Measurements from ENCODE around the gene DACH1.

The DACH1 gene

GRCh38 chr13:71412231-71412630 is 454.8 kb downstream of the DACH1 start:
- H3K4me1 ChIP-seq (ENCODE audit: control insufficient read depth in 2 of 2, insufficient read depth in 2 of 2, low read length in 2 of 2): no peaks in the 10 kb centered on the region
- H3K4me3 ChIP-seq (ENCODE audit: low read length in 2 of 2): no peak overlapping the region
- no peaks in the 10 kb centered on the region for H3K9me3 ChIP-seq (ENCODE audit: control insufficient read depth in 2 of 2, low read length in 2 of 2)
- H3K27me3 ChIP-seq (ENCODE audit: control insufficient read depth in 2 of 2, insufficient read depth in 2 of 2, low read length in 2 of 2): no peaks in the 10 kb centered on the region
- no peak overlapping the region for H3K9ac ChIP-seq (ENCODE audit: low read depth in 1 of 2, low read length in 2 of 2)
- H3K27ac ChIP-seq (ENCODE audit: low read depth in 2 of 2, low read length in 2 of 2): no peak overlapping the region
- no peaks in the 10 kb centered on the region for H3K36me3 ChIP-seq (ENCODE audit: control insufficient read depth in 2 of 2, insufficient read depth in 2 of 2, low read length in 2 of 2)

DNA sequence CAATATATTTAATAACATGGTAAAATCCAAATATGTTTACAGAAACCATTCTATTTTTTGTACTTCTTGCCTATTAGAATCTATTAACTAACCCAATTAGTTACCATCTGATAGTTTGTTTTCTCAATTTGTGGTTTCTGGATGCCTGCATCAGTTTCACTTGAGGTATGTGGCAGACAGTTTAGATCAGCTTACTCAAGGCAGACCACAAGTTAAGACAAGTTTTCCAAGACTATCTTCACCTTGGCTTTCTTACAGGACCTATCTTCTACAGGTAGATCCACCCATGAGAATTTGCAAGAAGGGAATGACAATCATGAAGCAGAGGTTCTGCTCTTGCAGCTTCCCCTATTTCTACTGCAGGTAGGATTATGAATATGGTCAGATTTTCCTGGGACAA is 458.6 kb downstream of the DACH1 start:
- H3K9ac ChIP-seq (ENCODE audit: low read depth in 1 of 2, low read length in 2 of 2): no peak overlapping the region
- no peak overlapping the region for H3K27ac ChIP-seq (ENCODE audit: low read depth in 2 of 2, low read length in 2 of 2)
- no peaks in the 10 kb centered on the region for H3K9me3 ChIP-seq (ENCODE audit: control insufficient read depth in 2 of 2, low read length in 2 of 2)

GRCh38 chr13:71399631-71400215 is 467.3 kb downstream of the DACH1 start:
- no peaks in the 10 kb centered on the region for H3K36me3 ChIP-seq (ENCODE audit: control insufficient read depth in 2 of 2, insufficient read depth in 2 of 2, low read length in 2 of 2)
- H3K9ac ChIP-seq (ENCODE audit: low read depth in 1 of 2, low read length in 2 of 2): no peak overlapping the region
- no peak overlapping the region for H3K4me3 ChIP-seq (ENCODE audit: low read length in 2 of 2)
- H3K27ac ChIP-seq (ENCODE audit: low read depth in 2 of 2, low read length in 2 of 2): no peak overlapping the region
- no peaks in the 10 kb centered on the region for H3K27me3 ChIP-seq (ENCODE audit: control insufficient read depth in 2 of 2, insufficient read depth in 2 of 2, low read length in 2 of 2)
- H3K4me1 ChIP-seq (ENCODE audit: control insufficient read depth in 2 of 2, insufficient read depth in 2 of 2, low read length in 2 of 2): no peaks in the 10 kb centered on the region
- no peaks in the 10 kb centered on the region for H3K9me3 ChIP-seq (ENCODE audit: control insufficient read depth in 2 of 2, low read length in 2 of 2)

More for the DNA sequence above, 458.6 kb downstream of the DACH1 start:
- Histone ChIP-seq H3K4me3 (ENCODE audit: low read length in 2 of 2) (no peak overlapping the region), H3K27me3 (ENCODE audit: control insufficient read depth in 2 of 2, insufficient read depth in 2 of 2, low read length in 2 of 2) (no peaks in the 10 kb centered on the region), H3K36me3 (ENCODE audit: control insufficient read depth in 2 of 2, insufficient read depth in 2 of 2, low read length in 2 of 2) (no peaks in the 10 kb centered on the region), H3K4me1 (ENCODE audit: control insufficient read depth in 2 of 2, insufficient read depth in 2 of 2, low read length in 2 of 2) (no peaks in the 10 kb centered on the region)

- Histone ChIP-seq H3K4me1 (ENCODE audit: control insufficient read depth in 2 of 2, insufficient read depth in 2 of 2, low read length in 2 of 2) (no peaks in the 10 kb centered on the region), H3K9ac (ENCODE audit: low read depth in 1 of 2, low read length in 2 of 2) (no peak overlapping the region), H3K4me3 (ENCODE audit: low read length in 2 of 2) (no peak overlapping the region), H3K36me3 (ENCODE audit: control insufficient read depth in 2 of 2, insufficient read depth in 2 of 2, low read length in 2 of 2) (no peaks in the 10 kb centered on the region), H3K27ac (ENCODE audit: low read depth in 2 of 2, low read length in 2 of 2) (no peak overlapping the region), H3K9me3 (ENCODE audit: control insufficient read depth in 2 of 2, low read length in 2 of 2) (no peaks in the 10 kb centered on the region), H3K27me3 (ENCODE audit: control insufficient read depth in 2 of 2, insufficient read depth in 2 of 2, low read length in 2 of 2) (no peaks in the 10 kb centered on the region)
Observed at GRCh38 chr13:71396149-71396548, 470.9 kb downstream of the DACH1 start.

- H3K27ac ChIP-seq (ENCODE audit: low read depth in 2 of 2, low read length in 2 of 2): no peak overlapping the region
- H3K4me3 ChIP-seq (ENCODE audit: low read length in 2 of 2): no peak overlapping the region
- no peaks in the 10 kb centered on the region for H3K4me1 ChIP-seq (ENCODE audit: control insufficient read depth in 2 of 2, insufficient read depth in 2 of 2, low read length in 2 of 2)
- H3K27me3 ChIP-seq (ENCODE audit: control insufficient read depth in 2 of 2, insufficient read depth in 2 of 2, low read length in 2 of 2): no peaks in the 10 kb centered on the region
- H3K9me3 ChIP-seq (ENCODE audit: control insufficient read depth in 2 of 2, low read length in 2 of 2): no peaks in the 10 kb centered on the region
- H3K36me3 ChIP-seq (ENCODE audit: control insufficient read depth in 2 of 2, insufficient read depth in 2 of 2, low read length in 2 of 2): no peaks in the 10 kb centered on the region
- H3K9ac ChIP-seq (ENCODE audit: low read depth in 1 of 2, low read length in 2 of 2): no peak overlapping the region
Observed at GRCh38 chr13:71395053-71395452, 472.0 kb downstream of the DACH1 start.

GRCh38 chr13:71394176-71394575 is 472.8 kb downstream of the DACH1 start:
- H3K9ac ChIP-seq (ENCODE audit: low read depth in 1 of 2, low read length in 2 of 2): no peak overlapping the region
- H3K9me3 ChIP-seq (ENCODE audit: control insufficient read depth in 2 of 2, low read length in 2 of 2): no peaks in the 10 kb centered on the region
- no peaks in the 10 kb centered on the region for H3K27me3 ChIP-seq (ENCODE audit: control insufficient read depth in 2 of 2, insufficient read depth in 2 of 2, low read length in 2 of 2)
- H3K4me1 ChIP-seq (ENCODE audit: control insufficient read depth in 2 of 2, insufficient read depth in 2 of 2, low read length in 2 of 2): no peaks in the 10 kb centered on the region
- H3K36me3 ChIP-seq (ENCODE audit: control insufficient read depth in 2 of 2, insufficient read depth in 2 of 2, low read length in 2 of 2): no peaks in the 10 kb centered on the region
- H3K27ac ChIP-seq (ENCODE audit: low read depth in 2 of 2, low read length in 2 of 2): no peak overlapping the region
- H3K4me3 ChIP-seq (ENCODE audit: low read length in 2 of 2): no peak overlapping the region
